Renal cortex interstitium (tissue), 11 donors: ENCODE measurements around the gene PKN2. TPM values are rescaled to one million over a fixed set of nuclear protein-coding genes. Genes with fewer than 3 reads are reported as not detected.

Source experiments
- DNase-seq, 11 donors: peaks; one replicate each; pipeline ENCODE4 v3.0.0-alpha.2; 2013; ENCODE audit warnings: low read depth in 9 of 11, low spot score in 4 of 11; ENCODE audit errors: extremely low read depth in 1 of 11
- polyA plus RNA-seq, 3 donors: library from polyadenylated mRNA; unstranded; fragments of 120-200 nt; gene quantifications; one replicate each; pipeline ENCODE4 v1.2.1, GENCODE V29; 2013; ENCODE audit not compliant: insufficient read length in 3 of 3

PKN2 gene
- polyA plus RNA-seq, 3 donors = 57.7 to 78.7 (median 72.3) TPM

DNA sequence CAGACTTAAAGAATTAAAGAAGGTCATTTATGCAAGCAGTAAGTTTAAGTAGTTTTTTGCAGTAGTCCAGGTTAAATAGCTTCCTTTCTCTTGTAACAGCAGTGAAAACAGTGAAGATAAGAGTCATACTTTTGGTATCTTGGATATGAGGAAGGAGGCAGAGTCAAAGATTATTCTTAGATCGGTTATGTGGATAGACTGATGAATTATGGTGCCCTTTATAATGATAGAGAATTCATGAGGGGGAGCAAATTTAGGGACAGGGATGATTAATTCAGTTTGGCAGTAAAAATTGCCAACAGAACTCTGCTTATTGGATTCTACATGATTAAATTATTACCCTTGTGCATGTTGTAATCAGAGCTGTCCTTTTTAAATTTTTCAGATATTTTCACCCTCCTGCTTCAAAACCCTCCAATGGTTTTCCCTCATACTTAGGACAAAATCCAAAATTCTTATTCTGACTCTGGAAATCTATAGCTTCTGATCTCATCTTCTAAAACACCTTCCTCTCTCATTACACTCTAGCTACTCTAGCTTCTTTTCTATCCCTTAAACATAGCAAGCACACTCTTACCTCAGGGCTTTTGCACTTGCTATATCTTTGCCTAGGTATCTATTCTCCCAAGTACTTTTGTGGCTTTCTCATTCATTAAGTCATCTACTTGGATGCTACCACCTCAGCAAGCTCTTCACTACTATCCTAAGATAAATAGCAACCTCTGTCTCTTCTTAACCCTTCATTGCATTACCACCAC is 79.8 kb downstream of the PKN2 start:
- DNase-seq = no peak

DNA sequence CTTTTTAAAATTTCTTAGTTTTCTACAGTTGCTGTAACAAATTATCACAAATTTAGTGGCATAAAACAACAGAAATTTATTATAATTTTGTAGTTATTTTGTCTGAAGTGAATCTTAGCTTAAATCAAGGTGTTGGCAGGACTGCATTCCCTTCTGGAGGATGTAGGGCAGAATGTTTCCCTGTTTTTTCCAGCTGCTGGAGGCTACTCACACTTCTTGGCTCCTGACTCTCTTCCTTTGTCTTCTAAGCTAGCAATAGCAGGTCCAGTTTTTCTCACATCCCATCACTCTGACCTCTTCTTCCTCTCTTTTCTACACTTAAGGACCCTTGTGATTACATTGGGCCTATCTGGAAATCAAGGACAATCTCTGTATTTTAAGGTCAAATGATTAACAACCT is 84.1 kb downstream of the PKN2 start:
- no peak for DNase-seq

DNA sequence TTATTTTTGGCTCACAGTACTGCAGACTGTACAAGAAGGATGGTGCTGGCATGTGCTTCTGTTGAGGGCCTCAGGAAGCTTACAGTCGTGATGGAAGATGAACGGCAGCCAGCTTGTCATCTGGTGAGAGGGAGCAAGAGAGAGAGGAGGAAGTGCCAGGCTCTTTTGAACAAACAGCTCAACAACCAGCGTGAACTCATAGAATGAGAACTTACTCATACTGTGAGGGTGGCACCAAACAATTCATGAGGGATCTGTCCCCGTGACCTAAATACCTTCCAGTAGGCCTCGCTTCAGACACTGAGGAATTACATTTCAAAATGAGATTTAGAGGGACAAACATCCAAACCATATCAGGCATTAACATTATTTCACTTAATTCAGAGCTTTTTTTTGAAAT is 84.7 kb downstream of the PKN2 start:
- DNase-seq = no peak

DNA sequence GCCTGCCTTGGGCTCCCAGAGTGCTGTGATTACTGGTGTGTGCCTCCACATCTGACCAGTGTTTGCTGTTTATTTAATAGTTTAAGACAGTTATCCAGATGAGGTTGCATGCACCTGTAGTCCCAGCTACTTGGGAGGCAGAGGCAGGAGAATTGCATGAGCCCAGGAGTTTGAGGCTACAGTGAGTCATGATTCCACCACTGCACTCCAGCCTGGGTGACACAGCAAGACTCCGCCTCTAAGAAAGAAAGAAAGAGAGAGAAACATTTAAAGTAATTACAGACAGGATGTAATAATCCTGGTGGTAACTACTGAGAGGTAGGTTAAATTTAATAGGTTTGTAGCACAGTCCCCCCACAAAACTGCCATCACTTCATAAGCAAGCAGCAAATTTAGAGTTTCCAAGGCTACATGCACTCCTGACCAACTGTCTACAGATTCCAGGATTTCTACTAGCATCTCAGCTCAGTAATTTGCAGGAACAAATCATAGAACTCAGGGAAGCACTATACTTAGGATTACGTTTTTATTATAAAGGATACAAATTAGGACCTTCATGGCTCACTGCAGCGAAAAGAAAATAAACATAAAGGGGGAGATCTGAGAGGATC is 89.6 kb downstream of the PKN2 start:
- no peak for DNase-seq

DNA sequence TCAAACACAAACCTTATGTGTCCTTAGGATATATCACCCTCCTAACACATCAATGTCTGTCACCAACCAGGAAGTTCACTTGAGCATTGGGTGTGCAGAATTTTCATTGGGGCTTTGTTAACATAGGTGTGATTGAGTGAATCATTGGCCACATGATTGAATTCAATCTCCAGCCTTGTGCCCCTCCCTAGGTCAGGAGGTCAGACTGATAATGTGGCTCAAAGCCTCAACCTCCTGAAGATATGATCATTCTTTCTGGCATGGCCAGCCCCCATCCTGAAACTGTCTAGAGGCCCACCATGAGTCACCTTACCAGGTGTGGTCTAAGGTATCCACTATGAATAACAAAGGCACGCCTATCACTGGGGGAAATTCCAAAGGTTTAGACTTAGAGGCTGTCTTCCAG is 90.1 kb downstream of the PKN2 start:
- no peak for DNase-seq

DNA sequence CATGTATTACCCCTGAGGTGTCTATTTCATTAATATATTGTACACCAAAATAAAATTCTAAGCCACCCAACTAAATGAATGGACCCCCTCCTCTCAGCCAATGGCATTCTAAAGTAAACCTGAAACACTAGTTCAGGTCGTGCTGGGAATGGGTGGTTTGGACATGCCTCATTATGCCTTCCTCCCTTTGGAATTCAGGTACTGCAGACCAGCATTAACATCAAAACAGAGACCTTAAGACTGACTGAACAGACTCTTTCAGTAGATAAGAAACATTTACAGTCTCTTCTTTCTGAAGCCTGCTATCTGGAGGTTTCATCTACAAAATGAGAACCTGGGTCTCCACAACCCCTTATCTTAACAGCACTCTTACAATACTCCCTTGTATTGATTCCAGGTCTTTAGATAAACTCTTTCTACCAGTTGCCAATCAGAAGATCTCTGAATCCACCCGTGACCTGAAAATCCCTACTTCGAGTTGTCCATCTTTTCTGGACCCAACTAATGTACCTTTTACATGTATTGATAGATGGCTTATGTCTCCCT is 93.6 kb downstream of the PKN2 start:
- no peak for DNase-seq

DNA sequence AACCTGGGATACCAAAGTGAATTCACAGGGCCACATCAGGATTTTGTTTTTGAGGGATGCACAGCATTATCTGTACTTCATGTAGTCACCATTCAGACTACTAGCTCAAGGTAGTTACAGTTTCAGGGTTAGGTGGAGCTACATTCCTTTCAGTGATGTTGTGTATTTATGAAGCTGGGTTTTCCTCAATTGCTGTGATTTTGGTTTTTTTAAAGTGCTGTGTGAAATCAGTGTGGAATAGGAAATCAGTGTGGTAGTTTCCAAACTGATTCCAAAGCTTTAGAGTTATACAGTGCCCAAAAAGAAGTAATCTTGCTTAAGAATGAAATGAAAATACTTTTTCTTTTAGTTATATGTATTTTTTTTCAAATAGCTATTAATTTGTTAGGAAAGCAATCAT is 95.8 kb downstream of the PKN2 start:
- DNase-seq = no peak

DNA sequence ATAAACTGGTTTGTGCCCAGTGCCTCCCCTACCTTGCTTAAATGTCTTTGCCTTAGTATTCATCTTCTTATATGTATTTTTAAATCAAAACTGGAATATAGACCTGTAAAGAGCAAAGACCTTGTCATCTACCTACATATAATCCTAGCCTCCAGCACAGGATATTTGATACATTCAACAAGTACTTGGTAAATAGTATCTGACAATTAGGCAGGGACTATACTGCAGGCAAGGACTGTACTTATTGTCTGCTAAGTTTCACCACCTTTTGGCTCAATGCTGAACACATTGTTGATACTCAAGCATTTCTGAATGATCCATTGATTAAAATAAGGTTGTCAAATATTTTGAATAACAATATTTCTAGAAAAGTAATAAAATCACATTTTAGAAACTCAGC is 96.4 kb downstream of the PKN2 start:
- no peak for DNase-seq

DNA sequence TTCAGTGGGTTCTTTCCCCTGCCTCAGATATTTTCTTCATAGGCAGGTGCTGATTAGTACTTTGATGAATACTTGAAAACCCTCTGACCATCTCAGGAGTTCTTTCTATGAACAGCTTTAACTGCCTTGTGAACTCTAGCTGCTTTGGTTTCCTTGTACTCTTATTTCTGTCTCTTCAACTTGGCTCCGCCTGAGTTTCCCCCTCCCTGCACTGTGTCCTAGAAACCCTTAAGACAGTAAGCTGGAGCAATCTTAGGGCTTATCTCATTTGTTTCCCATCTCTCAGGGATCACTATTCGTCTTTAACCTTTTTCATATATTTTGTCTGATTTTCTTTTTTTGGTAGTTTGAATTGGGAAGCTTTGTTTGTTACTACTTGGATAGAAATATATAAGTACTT is 99.1 kb downstream of the PKN2 start:
- no peak for DNase-seq

DNA sequence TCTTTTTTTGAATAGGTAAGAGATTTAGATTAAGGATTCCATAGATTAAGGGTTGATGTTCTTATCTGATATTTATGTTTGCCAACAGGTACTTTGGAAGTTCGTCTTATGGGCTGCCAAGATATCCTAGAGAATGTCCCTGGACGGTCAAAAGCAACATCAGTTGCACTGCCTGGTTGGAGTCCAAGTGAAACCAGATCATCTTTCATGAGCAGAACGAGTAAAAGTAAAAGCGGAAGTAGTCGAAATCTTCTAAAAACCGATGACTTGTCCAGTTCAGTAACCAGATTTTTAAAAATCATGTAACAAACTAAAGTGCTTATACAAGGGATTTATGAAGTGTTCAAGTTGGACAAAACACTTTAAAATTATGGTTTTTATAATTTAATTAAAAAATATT is 100.5 kb downstream of the PKN2 start:
- no peak for DNase-seq

DNA sequence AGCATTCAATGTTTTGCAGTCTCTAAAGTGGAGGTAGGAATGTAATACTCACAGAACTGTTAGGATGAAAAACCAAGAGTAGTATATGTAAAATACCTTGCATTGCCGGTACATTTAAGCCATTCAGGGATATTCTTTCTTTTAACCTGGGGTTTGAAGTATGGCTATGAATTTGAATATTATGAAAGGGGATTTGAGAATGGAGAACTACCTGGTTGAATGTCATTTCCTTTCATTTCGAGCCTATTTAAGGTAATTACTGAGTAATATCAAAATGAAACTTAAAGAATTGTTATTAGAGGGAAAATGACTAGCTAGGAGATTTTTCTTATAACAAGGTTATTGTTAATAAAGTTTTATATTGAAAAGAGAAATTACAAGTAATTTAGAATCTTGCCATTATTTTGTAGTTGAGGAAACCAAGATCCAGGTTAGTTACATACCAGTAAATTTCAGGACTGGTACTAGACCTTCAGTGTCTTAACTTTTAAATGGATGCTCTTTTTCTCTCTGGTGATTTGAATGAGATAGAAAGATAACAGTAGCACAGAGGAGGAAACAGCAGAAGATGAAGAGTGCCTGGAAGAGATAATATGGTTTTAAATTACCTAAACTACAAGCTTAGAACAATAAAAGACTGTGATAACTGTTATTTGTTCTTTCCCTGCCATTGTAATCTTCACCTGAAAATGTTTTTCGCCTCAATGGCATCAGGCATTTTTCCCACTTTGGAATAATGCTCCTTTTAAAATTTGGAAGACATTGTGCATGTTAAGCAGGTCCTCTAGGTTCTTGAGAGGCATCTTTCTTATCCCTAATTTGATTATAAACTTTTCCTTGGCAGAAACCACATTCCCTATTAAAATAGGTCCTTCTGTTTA is 103.2 kb downstream of the PKN2 start:
- DNase-seq = no peak

DNA sequence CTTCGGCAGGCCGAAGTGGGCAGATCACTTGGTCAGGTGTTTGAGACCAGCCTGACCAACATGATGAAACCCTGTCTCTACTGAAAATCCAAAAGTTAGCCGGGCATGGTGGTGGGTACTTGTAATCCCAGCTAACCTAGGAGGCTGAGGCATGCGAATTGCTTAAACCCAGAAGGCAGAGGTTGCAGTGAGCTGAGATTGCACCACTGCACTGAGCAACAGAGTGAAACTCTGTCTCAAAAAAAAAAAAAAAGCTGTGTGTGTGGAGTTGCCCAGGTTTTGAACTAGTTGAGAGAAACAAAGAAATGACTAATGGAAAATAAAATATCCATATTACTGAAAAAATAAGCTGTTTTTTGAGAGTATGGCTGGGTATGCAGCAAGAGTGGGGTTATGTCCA is 107.1 kb downstream of the PKN2 start:
- no peak for DNase-seq

DNA sequence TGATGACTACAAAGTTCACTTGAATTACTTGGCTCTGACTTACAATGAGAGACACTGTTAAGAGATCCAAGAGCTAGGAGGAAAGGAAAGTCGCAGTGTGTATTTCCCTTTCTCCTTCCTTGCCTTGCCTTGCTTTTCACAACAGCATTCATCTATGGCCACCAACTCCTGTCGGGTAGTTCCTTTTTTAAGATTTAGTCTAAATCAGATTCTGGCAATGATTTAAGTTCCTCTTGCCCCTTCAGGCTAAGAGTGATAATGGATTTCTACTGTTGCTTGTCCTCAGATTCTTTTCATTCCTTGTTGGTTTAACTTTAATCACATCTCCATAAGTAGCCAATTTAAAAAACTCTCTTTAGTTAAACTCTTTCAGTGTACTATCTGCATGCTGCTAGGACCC is 115.4 kb downstream of the PKN2 start:
- DNase-seq = no peak

DNA sequence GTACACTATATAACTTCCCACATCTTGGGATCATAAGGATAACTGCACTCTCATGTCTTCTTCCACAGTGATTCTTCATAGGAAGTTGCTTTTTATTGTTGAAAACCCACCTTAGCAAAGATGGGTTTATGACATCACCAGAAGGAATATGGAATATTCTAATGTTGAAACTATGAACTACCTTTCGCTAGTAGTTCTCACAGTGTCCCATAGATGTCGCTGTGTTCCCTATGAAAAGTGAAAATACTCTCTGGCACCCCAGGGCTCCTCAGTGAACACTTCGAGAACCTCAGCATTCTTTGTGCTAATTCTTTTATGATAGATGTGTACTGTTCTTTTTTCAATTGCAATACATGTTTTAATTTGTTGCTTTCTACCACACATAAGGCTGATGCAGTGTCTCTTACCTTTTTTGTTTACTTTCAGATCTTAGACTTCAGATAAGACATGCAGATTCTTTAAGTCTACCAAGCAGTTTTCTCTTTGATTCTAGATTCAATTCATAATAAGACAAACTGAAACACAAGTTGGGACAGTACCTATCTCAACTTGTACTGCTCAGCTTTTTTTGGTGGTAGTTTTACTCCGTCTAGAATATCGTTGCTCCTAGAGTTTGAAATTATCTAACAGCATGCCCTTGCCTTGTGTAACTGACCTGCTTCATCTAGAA is 116.4 kb downstream of the PKN2 start:
- no peak for DNase-seq

DNA sequence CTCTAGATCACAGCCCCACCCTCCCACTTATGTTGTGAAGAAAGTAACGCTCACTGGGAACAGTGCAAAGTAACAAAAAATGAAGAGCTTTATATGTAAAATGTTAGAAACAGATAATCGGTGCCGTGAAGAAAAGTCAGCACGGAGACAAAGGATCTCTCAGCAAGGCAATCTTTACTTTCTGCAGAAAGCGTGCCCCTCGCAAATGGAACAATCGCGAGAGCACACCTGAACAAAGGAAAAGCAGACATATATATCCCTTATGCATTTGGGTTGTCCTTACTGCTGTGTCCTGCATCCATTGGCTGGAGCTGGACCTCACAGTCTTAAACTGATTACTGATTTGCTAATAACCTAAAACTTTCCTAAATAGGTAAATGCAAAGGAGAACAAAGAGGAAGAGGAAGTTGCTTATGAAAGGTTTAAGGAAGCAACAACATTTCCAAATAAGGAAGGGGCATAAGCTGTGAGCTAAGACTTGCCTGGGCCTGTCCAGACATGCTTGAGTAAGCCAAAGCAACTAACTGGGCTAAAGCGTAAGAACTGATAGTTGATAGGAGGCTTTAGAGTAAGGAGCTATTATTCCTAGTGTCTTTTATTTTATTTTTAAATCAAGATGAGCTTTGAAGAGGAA is 117.6 kb downstream of the PKN2 start:
- DNase-seq = no peak

DNA sequence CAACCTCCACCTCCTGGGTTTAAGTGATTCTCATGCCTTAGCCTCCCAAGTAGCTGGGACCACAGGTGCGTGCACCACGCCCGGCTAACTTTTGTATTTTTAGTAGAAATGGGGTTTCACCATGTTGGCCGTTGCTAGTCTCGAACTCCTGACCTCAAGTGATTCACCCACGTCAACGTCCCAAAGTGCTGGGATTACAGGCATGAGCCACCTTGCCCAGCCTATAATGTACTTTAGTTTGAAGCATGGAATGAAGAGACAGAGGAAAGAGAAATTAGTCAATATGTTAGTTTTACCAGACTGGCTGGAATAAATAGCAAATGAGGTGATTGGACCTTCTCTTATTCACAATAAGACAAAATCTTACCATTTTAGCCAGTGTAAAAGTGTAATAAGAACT is 118.3 kb downstream of the PKN2 start:
- DNase-seq = no peak

DNA sequence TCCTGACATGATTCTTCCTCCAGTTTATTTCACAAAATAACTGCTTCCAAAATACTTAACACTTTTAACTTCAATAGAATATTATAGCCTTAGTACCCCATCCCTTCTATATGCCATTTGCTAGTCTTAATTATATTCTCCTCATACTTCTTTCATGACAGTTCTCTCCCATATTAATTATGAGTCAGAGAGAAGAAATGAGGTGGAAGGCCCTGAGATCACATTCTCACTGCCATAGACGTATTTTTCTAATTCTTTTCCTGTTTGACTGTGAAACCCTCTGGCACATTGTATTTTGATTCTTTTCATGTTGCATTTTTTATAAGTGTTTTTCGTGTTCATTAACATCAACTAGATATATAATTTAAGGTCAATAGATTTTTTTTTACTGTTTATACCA is 118.9 kb downstream of the PKN2 start:
- DNase-seq = no peak

DNA sequence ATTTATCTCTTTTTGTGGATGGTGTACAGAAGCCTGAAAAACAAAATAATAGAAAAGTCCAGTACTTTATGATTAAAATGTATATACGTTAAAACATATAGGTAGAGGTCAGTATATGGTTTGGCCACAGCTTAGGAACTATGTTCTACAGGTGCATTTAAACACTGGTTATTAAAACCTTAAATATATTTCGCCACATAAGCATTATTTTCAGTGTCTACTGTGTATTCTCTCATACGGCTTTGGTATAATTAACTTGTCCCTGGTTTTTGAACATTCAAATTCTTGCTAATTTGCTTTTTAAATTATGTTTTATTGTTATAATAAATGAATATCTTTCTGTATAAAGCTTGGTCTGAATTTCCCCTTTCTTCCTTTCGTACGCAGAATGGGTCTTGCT is 119.4 kb downstream of the PKN2 start:
- no peak for DNase-seq

DNA sequence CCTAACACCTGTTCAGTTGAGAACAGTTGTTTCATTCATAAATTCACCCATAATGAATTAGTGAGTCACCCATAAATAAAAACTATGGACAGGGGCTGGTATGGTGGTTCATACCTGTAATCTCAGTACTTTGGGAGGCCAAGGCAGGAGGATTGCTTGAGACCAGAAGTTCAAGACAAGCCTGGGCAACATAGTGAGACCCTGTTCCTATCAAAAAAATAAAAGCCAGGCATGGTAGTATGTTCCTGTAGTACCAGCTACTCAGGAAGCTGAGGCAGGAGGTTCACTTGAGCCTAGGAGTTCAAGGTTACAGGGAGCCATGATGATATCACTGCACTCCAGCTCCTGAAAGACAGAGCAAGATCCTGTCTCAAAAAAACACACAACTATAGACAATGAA is 128.3 kb downstream of the PKN2 start:
- no peak for DNase-seq
